ENCODE measurements around the gene PAQR9.

The PAQR9 gene

GRCh38 chr3:142943870-142944269 lies 19.6 kb downstream of the PAQR9 start:
- no peak for DNase-seq (ENCODE audit: low spot score)
- in situ Hi-C loops (cut with MboI; ENCODE audit: low pct_unique_long_range_greater_than_20kb, low sequenced_read_pairs, unreplicated experiment), result no loop called here
- TF ChIP-seq, protein P1, sequence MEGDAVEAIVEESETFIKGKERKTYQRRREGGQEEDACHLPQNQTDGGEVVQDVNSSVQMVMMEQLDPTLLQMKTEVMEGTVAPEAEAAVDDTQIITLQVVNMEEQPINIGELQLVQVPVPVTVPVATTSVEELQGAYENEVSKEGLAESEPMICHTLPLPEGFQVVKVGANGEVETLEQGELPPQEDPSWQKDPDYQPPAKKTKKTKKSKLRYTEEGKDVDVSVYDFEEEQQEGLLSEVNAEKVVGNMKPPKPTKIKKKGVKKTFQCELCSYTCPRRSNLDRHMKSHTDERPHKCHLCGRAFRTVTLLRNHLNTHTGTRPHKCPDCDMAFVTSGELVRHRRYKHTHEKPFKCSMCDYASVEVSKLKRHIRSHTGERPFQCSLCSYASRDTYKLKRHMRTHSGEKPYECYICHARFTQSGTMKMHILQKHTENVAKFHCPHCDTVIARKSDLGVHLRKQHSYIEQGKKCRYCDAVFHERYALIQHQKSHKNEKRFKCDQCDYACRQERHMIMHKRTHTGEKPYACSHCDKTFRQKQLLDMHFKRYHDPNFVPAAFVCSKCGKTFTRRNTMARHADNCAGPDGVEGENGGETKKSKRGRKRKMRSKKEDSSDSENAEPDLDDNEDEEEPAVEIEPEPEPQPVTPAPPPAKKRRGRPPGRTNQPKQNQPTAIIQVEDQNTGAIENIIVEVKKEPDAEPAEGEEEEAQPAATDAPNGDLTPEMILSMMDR (IDR thresholded peaks at IDR 0.05; ENCODE audit: extremely low read depth, insufficient read depth, missing control alignments), result no peak

- in situ Hi-C loops (cut with MboI; ENCODE audit: low pct_unique_long_range_greater_than_20kb, low sequenced_read_pairs, unreplicated experiment), result no loop called here
- TF ChIP-seq, protein P1 (IDR thresholded peaks at IDR 0.05; ENCODE audit: extremely low read depth, insufficient read depth, missing control alignments), result no peak
- DNase-seq (ENCODE audit: low spot score), result no peak
Measured at GRCh38 chr3:142943349-142943748, 20.1 kb downstream of the PAQR9 start.

DNA sequence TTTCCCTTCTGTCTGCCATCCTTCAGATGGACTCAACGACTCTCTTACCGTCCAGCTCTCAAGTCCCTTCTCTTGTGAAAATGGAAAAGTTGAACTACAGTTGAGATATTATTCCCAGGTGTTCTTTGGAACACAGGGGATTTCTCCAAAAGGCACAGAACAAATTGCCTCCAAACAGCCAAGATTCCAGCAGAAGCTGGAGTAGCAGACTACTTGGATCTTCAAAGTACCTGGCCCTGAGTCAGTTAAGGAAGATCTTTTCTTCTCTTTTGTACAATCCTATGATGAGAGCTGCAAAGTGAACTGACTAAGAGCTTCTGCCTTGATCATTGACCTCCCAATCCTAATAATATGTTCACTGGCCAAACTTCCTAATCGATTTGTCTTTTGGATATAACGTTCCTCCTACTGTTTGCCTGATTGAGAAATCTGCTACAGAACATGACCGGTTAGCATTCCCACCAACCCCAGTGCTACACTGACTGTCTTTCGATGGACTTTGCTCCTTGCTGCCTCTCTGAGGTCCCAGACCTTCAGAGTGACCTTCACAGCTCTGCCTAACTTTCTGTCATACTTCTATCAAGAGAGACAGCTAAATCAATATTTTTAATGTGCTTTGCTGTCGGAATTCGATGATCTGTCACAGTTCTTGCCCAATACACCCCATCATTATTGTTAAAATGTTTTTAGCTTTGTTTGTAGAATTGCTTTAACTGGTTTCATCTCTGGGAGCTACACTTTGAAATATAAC lies 21.9 kb downstream of the PAQR9 start:
- in situ Hi-C loops (cut with MboI; ENCODE audit: low pct_unique_long_range_greater_than_20kb, low sequenced_read_pairs, unreplicated experiment), result no loop called here
- DNase-seq (ENCODE audit: low spot score), result no peak
- TF ChIP-seq, protein P1 (IDR thresholded peaks at IDR 0.05; ENCODE audit: extremely low read depth, insufficient read depth, missing control alignments), result no peak

DNA sequence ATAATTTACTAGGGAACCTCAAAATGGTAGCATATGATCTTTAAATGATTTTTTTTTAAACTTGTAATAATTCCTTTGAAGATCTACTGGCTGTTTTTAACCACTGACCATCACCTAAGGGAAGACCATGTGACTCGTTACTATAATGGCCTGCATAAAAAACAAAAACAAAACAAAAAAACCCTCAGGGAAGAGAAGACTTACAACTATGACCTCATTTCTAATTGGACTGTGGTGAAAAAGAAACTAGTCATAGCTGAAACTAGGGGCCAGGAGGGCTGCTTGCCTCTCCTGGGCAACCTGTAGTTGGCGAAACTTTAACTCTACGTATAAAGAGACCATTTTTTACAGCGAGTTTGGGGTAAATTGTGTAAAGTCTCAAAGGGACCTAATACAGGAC lies 23.0 kb downstream of the PAQR9 start:
- in situ Hi-C loops (cut with MboI; ENCODE audit: low pct_unique_long_range_greater_than_20kb, low sequenced_read_pairs, unreplicated experiment), result no loop called here
- TF ChIP-seq, protein P1 (IDR thresholded peaks at IDR 0.05; ENCODE audit: extremely low read depth, insufficient read depth, missing control alignments), result no peak
- DNase-seq (ENCODE audit: low spot score), result no peak

DNA sequence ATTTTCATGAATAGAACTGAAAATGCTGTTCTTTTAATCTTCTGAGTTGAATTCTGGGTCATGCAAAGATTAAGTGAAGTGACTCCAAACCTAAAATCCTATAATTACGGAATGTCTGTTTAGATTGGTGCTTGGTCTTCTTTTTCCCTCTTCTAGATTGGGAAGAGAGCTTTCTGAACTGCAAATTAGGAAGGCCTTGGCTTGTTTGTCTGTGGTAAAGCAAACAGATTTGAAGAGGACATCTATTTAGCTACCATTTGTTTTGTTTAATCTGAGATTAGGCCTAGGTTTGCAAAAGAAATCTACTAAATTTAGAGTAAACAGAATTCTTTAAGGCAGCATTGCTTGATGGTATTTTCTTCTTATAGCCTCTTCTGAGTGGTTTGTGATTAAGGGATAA lies 23.5 kb downstream of the PAQR9 start:
- TF ChIP-seq, protein P1 (IDR thresholded peaks at IDR 0.05; ENCODE audit: extremely low read depth, insufficient read depth, missing control alignments), result no peak
- no peak for DNase-seq (ENCODE audit: low spot score)
- in situ Hi-C loops (cut with MboI; ENCODE audit: low pct_unique_long_range_greater_than_20kb, low sequenced_read_pairs, unreplicated experiment), result no loop called here

- in situ Hi-C loops (cut with MboI; ENCODE audit: low pct_unique_long_range_greater_than_20kb, low sequenced_read_pairs, unreplicated experiment), result no loop called here
- DNase-seq (ENCODE audit: low spot score), result no peak
- TF ChIP-seq, protein P1 (IDR thresholded peaks at IDR 0.05; ENCODE audit: extremely low read depth, insufficient read depth, missing control alignments), result no peak
Measured at GRCh38 chr3:142935963-142936362, 27.5 kb downstream of the PAQR9 start.

Measured in GM13977 (cell line).